HUDEP-2 (cell line): ENCODE data around the gene STAB1.

Experiments used
- DNase-seq, 76 experiments: peaks; one replicate each; lab custom pipeline; 2025; ENCODE audit not compliant: unreplicated experiment in 76 of 76; lab: John Stamatoyannopoulos, UW

STAB1 gene

DNA sequence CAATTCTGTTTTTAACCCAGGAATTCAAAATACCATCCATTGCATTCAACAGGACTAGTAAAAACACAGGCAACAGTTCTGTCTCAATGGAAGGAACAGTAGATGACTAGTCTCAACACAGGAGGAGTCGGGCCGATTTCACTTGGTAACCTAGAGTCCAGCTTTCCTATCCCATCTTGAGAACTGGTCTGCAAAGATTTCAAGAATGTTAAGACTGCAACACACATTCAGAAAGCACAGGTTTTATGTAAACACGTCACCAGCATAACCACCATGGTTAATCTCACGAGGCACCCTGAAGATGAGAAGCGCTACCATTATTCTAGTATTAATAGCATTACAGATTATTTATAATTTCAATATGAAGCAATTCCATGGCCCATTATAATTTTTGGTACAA, 63.3 kb downstream of the STAB1 start:
- DNase-seq, result no peak

DNA sequence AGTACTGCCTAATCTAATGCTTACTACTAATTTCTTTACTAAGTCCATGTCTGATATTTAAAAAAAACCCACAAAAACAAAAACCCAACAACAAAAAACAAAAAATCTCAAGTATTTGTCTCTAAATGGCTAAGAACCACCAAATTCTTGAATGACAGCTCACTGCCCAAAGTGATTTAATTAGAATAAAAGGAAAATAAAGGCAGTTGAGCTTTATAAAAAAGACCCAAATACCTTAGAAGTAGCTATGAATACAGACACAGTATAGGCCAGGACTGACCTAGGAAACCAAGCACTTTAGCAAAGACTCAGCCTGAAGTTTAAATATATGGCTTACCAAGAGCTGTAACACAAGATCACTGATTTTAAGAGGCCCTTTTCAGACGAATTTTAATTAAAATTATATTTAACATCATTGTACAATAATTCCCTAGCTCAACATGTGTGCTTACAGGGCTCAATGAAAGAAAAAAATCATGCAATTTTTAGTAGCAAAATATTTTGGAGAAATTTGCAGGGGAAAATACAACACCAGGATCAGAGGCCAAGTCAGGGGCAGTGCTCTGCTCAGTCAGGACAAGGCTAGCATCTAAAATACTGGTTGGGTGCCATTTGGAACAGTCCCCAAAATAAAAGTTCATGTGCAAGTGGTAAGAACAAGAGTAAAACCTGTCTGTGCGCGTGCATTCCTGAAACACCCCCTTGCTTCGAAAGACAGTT, 66.0 kb downstream of the STAB1 start:
- DNase-seq, result no peak

DNA sequence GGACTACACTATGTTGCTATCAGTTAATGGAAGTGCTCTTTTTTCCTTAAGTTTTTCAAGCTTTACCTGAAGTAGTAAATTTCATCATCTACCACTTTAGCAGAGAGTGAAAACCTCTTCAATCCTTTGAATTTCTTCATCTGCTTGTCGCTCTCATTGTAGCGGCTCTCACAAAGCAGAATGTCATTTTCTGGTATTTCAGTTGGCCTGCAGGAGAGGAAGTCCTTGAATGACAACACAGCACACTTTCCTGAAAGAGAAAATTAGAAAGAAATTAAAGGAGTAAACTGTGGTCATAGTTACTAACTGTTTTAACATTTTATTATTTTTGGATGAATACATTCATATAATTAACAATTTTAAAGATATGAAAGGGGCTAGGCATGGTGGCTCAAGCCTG, 68.8 kb downstream of the STAB1 start:
- DNase-seq, result no peak

DNA sequence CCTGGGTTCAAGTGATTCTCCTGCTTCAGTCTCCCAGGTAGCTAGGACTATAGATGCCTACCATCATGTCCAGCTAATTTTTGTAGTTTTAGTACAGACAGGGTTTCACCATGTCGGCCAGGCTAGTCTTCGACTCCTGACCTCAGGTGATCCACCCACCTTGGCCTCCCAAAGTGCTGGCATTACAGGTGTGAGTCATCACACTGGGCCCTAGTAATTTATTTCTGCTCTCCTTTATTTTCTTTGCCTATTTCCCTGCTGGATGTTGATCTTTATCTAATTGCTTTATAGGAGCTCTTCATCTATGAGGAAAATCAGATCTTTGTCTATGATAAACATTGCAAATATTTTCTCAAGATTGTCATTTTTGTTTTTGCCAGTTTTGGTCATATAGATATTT, 72.9 kb downstream of the STAB1 start:
- DNase-seq, result no peak

DNA sequence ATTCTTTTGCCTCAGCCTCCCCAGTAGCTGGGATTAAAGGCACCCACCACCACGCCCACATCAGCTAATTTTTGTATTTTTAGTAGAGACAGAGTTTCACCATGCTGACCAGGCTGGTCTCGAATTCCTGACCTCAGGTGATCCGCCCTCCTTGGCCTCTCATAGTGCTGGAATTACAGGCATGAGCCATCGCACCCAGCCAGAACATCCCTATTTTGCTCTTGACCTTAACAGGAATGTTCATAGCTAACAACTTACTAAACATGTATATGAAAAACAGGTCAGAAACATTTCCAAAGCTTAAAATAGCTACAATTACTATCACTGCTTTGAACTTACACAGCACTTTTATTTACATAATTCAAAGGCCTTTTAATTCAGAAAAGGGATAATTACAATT, 74.9 kb downstream of the STAB1 start:
- no peak for DNase-seq

DNA sequence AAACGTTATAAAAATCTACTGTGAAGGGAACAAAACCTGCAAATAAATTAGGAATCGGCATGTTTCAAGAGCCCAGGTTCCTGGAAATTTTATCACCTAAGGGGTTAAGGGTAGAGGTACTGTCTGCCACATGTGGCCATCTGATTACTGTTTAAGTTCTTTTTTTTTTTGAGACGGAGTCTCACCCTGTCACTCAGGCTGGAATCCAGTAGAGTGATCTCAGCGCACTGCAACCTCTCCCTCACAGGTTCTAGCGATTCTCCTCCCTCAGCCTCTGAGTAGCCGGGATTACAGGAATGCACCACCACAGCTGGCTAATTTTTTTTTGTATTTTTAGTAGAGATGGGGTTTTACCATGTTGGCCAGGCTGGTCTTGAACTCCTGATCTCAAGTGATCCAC, 77.1 kb downstream of the STAB1 start:
- DNase-seq, result no peak
